HG02763 (cell line): ENCODE results near the gene AHI1.
"Not testable (repeated sequence)": the region's sequence is repeated elsewhere in the genome, so short reads cannot be mapped to it uniquely, and the experiment has no call there.

Experiments used
- ATAC-seq: cut with Tn5 transposase; IDR thresholded peaks from one replicate; pipeline ENCODE4 v1.9.1; 2021; ENCODE audit warnings: mild to moderate bottlenecking, moderate library complexity; ENCODE audit not compliant: unreplicated experiment

Gene AHI1

DNA sequence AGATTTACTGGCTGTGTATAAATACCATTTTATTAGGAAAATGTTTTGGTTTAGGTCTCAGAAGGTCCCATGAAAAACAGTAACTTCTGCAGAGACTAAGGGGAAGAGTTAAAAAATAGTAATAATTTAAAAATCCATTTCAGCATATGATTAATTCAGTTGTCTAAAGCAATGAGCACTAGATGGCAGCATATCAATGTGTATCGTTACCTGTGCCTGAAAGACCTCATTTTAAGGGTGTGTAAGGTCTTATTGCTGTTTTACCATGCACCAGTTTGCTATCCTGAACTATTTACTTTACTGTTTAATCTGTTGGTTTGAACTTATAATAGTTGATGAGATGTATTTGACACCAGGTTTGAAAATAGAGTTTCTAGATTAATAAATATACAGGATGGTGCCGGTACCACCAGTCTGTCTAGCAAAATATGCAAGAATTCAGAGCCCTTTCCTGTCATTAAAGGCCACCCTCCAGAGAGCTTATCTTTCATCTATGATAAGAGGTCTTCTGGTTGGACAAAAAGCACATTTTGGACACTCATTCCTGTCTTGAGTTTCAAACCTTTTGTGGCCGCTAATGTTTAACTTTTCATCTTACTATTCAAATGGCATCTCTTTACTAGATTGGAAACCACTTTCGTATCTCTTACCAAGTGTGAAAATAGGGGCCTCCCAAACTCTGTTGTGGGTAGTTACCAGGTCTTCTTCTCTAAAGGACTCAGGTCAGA is 8.9 kb upstream of the AHI1 start:
- ATAC-seq: peak; percentile 80

- no peak for ATAC-seq
Measured at GRCh38 chr6:135505648-135506047, 8.1 kb upstream of the AHI1 start.

DNA sequence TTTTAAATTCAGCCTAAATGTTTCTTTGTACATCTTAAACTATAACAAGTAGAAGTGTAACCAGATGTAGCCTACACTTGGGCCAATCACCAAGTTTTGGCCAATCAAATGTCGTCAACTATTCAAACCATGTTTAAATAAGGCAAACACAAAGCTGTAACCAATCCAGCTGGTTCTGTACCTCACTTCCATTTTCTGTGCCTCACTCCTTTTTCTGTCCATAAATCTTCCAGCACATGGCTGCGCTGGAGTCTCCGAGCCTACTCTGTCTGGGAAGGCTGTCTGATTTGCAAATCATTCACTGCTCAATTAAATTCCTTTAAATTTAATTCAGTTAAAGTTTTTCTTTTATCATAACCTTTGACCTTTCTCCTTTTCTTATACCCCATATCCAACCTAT is 7.7 kb upstream of the AHI1 start:
- no peak for ATAC-seq

GRCh38 chr6:135504734-135505133 is 7.2 kb upstream of the AHI1 start:
- no peak for ATAC-seq

DNA sequence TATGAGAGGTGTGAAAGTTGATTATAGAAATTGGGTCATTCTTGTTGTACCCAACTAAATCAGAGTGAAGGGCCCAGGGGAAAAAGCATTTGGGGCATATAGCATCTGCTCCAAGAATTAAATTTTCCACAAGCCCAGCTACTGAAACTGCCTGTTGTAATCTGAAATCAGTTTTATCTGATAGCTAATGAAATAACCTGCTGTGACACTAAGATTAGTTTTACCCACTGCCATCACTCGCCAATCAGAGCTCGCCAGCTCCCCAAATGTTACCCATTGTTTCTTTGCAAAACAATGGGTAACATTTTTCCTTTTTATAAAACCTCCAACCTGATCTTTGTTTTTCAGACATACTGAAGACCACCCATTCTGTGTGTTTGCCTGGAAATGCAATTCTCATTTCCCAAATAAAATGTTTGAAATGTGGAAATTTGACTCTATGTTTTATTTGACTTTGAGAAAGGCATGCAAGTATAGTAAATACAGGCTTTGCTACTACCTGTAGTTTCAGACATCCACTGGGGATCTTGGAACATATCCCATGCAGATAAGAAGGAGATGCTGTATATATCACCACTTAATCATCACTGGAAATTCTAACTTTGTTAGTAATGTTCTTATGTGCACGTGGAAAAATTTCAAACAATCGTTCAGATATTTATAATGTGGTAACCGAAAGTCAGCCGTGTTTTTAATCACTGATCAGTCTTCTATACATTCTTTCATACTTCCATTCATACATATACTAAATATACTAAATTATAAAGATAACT is 6.3 kb upstream of the AHI1 start:
- ATAC-seq: no peak

- ATAC-seq: no peak
Measured at GRCh38 chr6:135499441-135500340, 2.2 kb upstream of the AHI1 start.

- no peak for ATAC-seq
Measured at GRCh38 chr6:135498185-135498841, 773 bp upstream of the AHI1 start.

GRCh38 chr6:135496800-135497411 is 634 bp downstream of the AHI1 start:
- ATAC-seq: no peak

DNA sequence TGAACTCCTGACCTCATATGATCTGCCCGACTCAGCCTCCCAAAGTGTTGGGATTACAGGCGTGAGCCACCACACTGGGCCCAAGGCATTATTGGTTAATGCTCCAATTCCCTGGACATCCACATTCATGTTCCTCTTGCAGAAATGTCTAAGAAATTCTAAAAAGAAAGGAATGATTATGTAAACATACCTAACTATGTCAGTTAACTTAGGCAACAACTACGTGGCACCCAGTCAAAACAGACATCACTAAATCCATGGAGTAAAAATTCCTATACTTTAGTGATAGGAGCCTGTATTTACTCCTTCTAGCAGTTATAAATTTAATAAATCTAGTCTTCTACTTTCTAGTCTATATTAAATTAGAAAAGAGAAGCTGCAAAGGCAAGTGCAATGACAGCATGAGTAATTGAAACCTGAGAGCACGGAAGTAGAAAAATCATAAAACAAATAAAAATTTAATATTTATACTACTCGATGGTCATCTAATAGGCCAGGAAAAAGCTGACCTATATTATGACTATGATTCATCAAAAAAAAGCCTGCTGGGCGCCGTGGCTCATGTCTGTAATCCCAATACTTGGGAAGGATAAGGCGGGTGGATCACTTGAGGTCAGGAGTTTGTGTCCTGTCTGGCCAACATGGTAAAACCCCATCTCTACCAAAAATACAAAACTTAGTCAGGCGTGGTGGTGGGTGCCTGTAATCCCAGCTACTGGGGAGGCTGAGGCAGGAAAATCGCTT is 4.2 kb downstream of the AHI1 start:
- no peak for ATAC-seq

DNA sequence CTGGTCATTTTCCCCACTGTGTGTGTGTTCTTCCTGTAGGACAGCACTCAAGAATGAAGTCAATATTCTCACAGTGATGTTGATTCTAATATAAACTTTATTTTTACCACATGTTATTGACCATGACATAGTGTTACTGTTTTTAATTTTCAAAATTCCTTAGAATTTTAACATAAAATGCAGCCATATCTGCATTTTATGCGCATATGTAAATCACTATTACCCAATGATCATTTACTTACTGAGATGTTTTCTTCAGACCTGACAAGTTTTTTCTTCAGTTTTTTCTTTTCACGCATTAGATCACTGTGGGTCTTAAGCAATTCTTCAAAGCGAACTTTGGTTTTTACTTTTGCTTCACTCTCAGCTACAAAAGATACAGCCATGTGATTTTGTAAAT is 7.2 kb downstream of the AHI1 start:
- ATAC-seq: no peak

DNA sequence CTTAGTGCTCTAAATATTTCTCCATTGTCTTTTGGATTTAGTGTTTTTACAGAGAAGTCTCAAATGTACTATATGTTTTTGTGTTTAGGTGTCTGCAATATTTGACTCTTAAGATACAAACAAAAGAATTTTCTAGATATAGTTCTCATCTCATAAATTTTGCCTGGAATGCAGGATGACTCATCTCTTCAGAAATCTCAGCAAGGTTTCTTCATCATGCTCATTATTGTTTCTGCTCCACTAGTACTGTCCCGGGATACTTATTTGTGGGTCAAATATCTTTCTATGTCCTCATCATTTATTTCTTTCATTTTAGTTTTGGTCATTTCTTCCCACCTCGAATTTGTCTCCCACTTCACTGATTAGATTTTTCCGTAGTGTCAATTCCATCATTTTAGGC is 9.5 kb downstream of the AHI1 start:
- no peak for ATAC-seq

- ATAC-seq: not testable (repeated sequence)
Measured at GRCh38 chr6:135483903-135484302, 13.6 kb downstream of the AHI1 start.

GRCh38 chr6:135481783-135482369 is 15.7 kb downstream of the AHI1 start:
- no peak for ATAC-seq

DNA sequence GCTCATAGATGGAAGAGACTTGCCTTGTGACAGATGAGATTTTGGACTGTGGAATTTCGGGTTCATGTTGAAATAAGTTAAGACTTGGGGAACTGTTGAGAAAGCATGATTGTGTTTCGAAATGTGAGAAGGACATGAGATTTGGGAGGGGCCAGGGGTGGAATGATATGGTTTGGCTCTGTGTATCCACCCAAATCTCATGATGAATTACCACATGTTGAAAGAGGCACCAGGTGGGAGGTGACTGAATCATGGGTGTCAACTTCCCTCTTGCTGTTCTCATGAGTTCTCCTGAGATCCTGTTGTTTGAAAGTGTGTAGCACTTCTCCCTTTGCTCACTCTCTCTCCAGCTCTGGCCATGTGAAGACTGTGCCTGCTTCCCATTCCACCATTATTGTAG is 17.9 kb downstream of the AHI1 start:
- no peak for ATAC-seq

- ATAC-seq: no peak
Measured at GRCh38 chr6:135478626-135479025, 18.9 kb downstream of the AHI1 start.

DNA sequence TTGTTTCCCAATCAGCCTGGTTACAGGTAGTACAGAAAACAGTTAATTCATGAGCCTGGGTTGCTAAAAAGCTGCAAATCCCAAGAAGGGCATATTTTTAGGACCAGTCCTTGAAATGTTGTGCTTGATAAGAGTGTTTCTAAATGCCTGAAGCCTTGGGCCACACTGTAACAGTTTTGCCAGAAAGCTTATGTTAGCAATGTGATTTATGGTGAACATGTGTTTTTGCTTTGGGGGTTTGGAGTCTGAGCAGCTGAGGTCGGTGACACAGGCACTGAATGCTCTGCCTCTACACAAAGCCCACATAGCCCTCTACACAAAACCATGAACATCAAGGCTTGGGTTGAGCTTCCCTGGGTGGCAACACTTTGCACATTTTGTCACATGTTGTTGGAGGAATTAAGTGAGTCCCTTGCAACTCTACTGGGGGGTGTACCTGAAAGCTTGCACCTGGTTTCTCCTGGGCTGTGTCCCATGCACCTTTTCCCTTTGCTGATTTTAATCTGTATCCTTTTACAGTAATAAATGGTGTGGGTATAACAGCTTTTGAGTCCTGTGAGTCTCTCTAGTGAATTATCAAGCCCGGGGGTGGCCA is 22.2 kb downstream of the AHI1 start:
- ATAC-seq: no peak

- ATAC-seq: no peak
Measured at GRCh38 chr6:135474362-135474761, 23.2 kb downstream of the AHI1 start.

- no peak for ATAC-seq
Measured at GRCh38 chr6:135465903-135466302, 31.6 kb downstream of the AHI1 start.

GRCh38 chr6:135465307-135465706 is 32.2 kb downstream of the AHI1 start:
- peak; percentile 60 for ATAC-seq
